HFF-Myc (cell line): ENCODE results near the gene OLFML1.

Experiments
- DNase-seq: peaks from one replicate; pipeline ENCODE4 v3.0.0-alpha.2; 2011; ENCODE audit warnings: low read depth; ENCODE audit errors: extremely low read depth
- H3K4me3 ChIP-seq: replicated peaks from 2 replicates; pipeline ENCODE4 v1.5.1; 2011; ENCODE audit warnings: low read depth, mild to moderate bottlenecking, control low read depth, low read length
- TF ChIP-seq, protein P1 (sequence below): IDR thresholded peaks from 2 replicates; pipeline ENCODE4 v1.5.1; 2012; ENCODE audit warnings: mild to moderate bottlenecking, low read depth, low read length, control low read depth; ENCODE audit errors: missing control alignments

OLFML1 gene

DNA sequence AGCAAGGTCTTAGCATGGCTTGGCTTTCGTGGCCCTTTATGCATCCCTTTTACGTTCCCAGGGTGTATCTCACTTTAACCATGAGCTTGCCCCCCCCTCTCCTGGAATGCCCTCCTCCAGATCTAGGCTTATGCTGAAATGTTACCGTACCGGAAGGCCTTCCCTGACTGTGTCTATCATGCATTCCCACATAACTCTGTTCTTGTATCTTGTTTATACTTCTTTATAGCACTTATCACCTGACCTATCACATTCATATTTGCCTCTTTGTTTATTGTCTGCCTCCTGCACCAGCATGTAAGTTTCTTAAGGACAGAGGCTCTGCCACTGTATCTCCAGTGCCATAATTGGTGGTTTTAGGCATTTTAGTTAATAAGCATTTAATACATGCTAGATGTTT lies 67.4 kb downstream of the OLFML1 start:
- H3K4me3 ChIP-seq = no peak overlapping the region
- TF ChIP-seq, protein P1, sequence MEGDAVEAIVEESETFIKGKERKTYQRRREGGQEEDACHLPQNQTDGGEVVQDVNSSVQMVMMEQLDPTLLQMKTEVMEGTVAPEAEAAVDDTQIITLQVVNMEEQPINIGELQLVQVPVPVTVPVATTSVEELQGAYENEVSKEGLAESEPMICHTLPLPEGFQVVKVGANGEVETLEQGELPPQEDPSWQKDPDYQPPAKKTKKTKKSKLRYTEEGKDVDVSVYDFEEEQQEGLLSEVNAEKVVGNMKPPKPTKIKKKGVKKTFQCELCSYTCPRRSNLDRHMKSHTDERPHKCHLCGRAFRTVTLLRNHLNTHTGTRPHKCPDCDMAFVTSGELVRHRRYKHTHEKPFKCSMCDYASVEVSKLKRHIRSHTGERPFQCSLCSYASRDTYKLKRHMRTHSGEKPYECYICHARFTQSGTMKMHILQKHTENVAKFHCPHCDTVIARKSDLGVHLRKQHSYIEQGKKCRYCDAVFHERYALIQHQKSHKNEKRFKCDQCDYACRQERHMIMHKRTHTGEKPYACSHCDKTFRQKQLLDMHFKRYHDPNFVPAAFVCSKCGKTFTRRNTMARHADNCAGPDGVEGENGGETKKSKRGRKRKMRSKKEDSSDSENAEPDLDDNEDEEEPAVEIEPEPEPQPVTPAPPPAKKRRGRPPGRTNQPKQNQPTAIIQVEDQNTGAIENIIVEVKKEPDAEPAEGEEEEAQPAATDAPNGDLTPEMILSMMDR = no peak
- no peak for DNase-seq

DNA sequence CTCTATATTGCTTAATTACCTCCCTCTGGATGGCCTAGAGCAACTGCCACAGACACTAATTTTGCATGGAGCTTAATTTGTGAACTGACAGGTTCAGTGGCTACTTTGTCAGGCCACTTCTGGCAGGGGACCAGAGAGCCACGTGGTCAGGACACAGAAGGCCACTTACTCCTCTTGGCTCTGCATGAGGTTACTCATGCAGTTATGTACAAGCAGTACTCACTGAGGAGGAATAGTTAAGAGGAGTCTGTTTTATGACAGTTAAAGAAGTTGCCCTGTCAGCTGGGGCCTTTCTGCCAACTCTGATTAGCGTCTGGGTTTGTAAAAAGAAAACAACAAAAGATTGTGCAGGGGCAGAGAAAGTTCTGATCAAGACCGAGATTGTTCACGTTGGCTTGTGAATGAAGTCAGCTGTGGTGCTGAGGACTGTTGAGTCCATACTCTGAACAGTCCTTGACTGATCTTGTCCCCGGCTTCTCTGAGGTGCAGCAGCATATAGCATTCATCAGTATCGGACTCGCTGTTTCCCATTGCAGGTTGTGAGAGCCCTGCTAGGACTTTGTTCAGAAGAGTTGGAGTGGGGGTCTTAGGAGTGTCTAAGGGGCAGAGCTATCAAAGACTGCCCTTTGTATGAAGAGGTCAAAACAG lies 69.9 kb downstream of the OLFML1 start:
- H3K4me3 ChIP-seq = no peak overlapping the region
- no peak for DNase-seq
- TF ChIP-seq, protein P1 = no peak

DNA sequence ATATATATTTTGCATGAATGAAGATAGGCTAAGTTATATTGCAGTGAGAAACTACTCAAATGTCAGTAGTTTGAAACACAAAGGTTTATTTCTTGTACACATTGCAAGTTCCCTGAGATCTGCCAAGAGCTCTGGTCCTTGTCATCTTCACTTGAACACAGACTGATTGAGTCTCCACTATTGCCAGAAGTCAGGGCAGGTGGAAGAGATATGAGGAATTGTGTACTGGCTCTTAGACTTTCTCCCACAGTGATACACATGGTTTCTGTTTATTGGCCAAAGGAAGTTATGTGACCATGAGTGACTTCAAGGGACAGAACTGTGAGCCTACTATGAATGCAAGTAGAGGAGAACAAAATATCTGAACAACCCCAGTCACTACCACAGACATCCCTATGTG lies 72.7 kb downstream of the OLFML1 start:
- TF ChIP-seq, protein P1 = no peak
- no peak overlapping the region for H3K4me3 ChIP-seq
- no peak for DNase-seq

DNA sequence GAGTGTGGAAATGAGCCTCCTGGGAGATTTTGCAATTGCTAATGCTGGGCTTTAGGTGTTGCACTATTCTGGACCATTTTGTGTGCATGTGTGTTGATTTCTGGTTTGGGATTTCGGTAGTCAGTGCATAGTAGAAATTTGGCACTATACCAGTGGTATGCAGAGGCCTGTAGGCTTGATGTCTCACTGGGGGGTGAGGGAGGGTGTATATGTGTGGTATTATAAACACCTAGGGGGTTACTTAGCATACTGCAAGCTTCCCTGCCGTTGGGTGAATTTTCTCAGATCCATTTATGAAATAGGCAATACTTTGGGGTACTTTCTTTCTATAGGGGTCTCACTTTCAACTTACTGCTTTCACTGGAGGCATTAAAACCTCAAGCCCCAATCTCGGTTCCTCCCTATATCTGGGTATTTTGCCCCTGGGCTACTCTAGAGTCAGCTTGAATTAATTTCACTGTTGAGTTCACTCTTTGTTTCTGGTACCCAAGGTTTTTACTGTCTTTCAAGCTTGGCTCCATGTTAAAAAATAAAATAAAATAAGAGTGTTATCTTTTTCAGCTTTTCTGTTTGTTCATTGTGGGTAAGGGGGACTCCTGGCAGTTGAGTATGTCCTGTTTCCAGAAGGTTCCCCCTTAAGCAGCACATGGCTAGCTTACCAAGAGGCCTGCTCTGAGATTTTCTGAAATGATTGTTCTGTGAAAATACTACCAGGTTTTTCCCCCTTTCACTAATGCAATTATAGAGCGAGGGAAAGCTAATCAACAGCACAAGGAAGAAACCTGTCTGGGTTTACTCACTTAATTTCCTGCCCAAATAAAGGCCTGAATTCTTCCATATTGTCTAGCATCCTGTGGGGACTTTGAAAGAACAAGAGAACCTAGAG lies 74.3 kb downstream of the OLFML1 start:
- TF ChIP-seq, protein P1 = no peak
- no peak for DNase-seq
- H3K4me3 ChIP-seq = no peak overlapping the region
